ENCODE results near the gene RTN4IP1.

DNA sequence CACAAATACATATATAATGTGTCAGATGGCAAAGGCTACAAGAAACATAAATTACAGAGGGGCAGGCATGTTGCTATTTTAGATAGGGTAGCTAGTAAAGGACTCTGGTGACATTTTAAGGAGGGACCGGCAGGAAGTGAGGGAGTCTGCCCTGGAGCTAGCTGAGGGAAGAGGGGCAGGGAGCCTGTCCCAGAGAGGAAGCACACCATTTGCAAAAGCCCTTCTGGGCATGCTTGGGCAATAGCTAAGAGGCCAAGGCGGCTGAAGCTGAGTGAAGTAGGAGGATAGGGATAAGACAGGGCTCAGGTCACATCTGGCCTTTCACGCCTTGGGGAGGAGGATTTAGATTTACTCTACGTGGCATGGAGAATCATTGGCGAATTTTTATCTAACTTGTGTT, 96.2 kb downstream of the RTN4IP1 start:
- no peak for TF ChIP-seq POLR2AphosphoS5 (IDR thresholded peaks at IDR 0.05; ENCODE audit: low read depth, low read length)
- TF ChIP-seq TAF1 (IDR thresholded peaks at IDR 0.05; ENCODE audit: low read depth, low read length) = no peak
- TF ChIP-seq POLR2A (IDR thresholded peaks at IDR 0.05; ENCODE audit: low read depth, low read length) = no peak
- no peak for TF ChIP-seq POU2F2 (IDR thresholded peaks at IDR 0.05; ENCODE audit: low read depth, low read length)
- TF ChIP-seq PAX5 (IDR thresholded peaks at IDR 0.05; ENCODE audit: insufficient read depth, low read length, severe bottlenecking) = no peak
- no peak for TF ChIP-seq SPI1 (IDR thresholded peaks at IDR 0.05; ENCODE audit: low read depth, low read length)

Measured in GM12891 (cell line).